ENCODE measurements around the gene OPTN. TPM values are rescaled to one million over a fixed set of nuclear protein-coding genes. Genes with fewer than 3 reads are reported as not detected.
"Not testable (repeated sequence)": the region's sequence is repeated elsewhere in the genome, so short reads cannot be mapped to it uniquely, and the experiment has no call there.

OPTN gene
- total RNA-seq, 2 experiments from 2014 or later, result 95.6 to 98.2 TPM

GRCh38 chr10:13155860-13156259, 55.9 kb downstream of the OPTN start:
- H3K36me3 Mint-ChIP-seq; DNase-seq; ATAC-seq (ENCODE audit: low read depth); H3K4me3 Mint-ChIP-seq; H3K27me3 Mint-ChIP-seq; H3K4me1 Mint-ChIP-seq; POLR2A ChIA-PET; H3K9me3 Mint-ChIP-seq; H3K27ac Mint-ChIP-seq: not testable (repeated sequence)

- Mint-ChIP-seq H3K27ac (peak overlapping the region; percentile 65), H3K9me3 (no peaks in the 10 kb centered on the region), H3K4me3 (peak overlapping the region; percentile 62), H3K27me3 (no peaks in the 10 kb centered on the region), H3K36me3 (peaks cover 6% of the 10 kb centered on the region), H3K4me1 (peaks cover 20% of the 10 kb centered on the region)
- POLR2A ChIA-PET, result no interaction called here
- ATAC-seq (ENCODE audit: low read depth), result no peak
- peak; percentile 40 for DNase-seq
These were observed 58.4 kb downstream of the OPTN start for GRCh38 chr10:13158401-13158800.

GRCh38 chr10:13160934-13161856, 61.2 kb downstream of the OPTN start, which contains the start of gene MCM10:
Gene MCM10, plus strand, starts transcription at chr10:13161558. Its CDS starts 2,645 bp downstream, at chr10:13164203.
- POLR2A ChIA-PET, result interaction anchor here (1.1 to 2.8 kb wide), 5 partner anchors 10 to 425 kb away, joined by 3 to 27 read pairs (median 6); partner anchors contain the start of genes PHYH and PRPF18
- H3K4me1 Mint-ChIP-seq, result peaks cover 33% of the 10 kb centered on the region
- peak within 1 kb of the TSS; percentile 78 for H3K27ac Mint-ChIP-seq
- no peaks in the 10 kb centered on the region for H3K27me3 Mint-ChIP-seq
- peak within 1 kb of the TSS; percentile 92 for H3K4me3 Mint-ChIP-seq
- no peaks in the 10 kb centered on the region for H3K9me3 Mint-ChIP-seq
- ATAC-seq (ENCODE audit: low read depth) (peak; percentile 100), DNase-seq (peak; percentile 95)
- peaks cover 13% of the 10 kb centered on the region for H3K36me3 Mint-ChIP-seq

- Mint-ChIP-seq H3K27me3 (no peaks in the 10 kb centered on the region), H3K36me3 (peaks cover 14% of the 10 kb centered on the region), H3K9me3 (no peaks in the 10 kb centered on the region), H3K27ac (peak overlapping the region; percentile 55), H3K4me1 (peaks cover 33% of the 10 kb centered on the region), H3K4me3 (peak overlapping the region; percentile 92)
- ATAC-seq (ENCODE audit: low read depth) (peak; percentile 28), DNase-seq (no peak)
- POLR2A ChIA-PET, result interaction anchor here (1.1 to 2.8 kb wide), 5 partner anchors 10 to 425 kb away, joined by 3 to 27 read pairs (median 6); partner anchors contain the start of genes PHYH and PRPF18
These were observed 61.9 kb downstream of the OPTN start for GRCh38 chr10:13161857-13162271.

- Mint-ChIP-seq H3K4me1 (peaks cover 33% of the 10 kb centered on the region), H3K27me3 (no peaks in the 10 kb centered on the region), H3K4me3 (no peak overlapping the region), H3K36me3 (peaks cover 24% of the 10 kb centered on the region), H3K27ac (no peak overlapping the region), H3K9me3 (no peaks in the 10 kb centered on the region)
- no peak for ATAC-seq (ENCODE audit: low read depth)
- no peak for DNase-seq
- POLR2A ChIA-PET, result no interaction called here
These were observed 63.9 kb downstream of the OPTN start for GRCh38 chr10:13163859-13164258.

GRCh38 chr10:13165177-13165576, 65.2 kb downstream of the OPTN start:
- Mint-ChIP-seq H3K9me3 (no peaks in the 10 kb centered on the region), H3K4me3 (no peak overlapping the region), H3K27me3 (no peaks in the 10 kb centered on the region), H3K36me3 (peaks cover 27% of the 10 kb centered on the region), H3K27ac (peak overlapping the region; percentile 35), H3K4me1 (peaks cover 27% of the 10 kb centered on the region)
- POLR2A ChIA-PET, result no interaction called here
- no peak for ATAC-seq (ENCODE audit: low read depth)
- no peak for DNase-seq

GRCh38 chr10:13167568-13167967, 67.6 kb downstream of the OPTN start:
- no peaks in the 10 kb centered on the region for H3K9me3 Mint-ChIP-seq
- POLR2A ChIA-PET, result no interaction called here
- H3K4me3 Mint-ChIP-seq, result no peak overlapping the region
- ATAC-seq (ENCODE audit: low read depth) (no peak), DNase-seq (no peak)
- H3K27me3 Mint-ChIP-seq, result no peaks in the 10 kb centered on the region
- H3K4me1 Mint-ChIP-seq, result peaks cover 15% of the 10 kb centered on the region
- H3K27ac Mint-ChIP-seq, result no peak overlapping the region
- peaks cover 32% of the 10 kb centered on the region for H3K36me3 Mint-ChIP-seq

- ATAC-seq (ENCODE audit: low read depth), result no peak
- no peak for DNase-seq
- peaks cover 36% of the 10 kb centered on the region for H3K36me3 Mint-ChIP-seq
- H3K4me1 Mint-ChIP-seq, result peaks cover 9% of the 10 kb centered on the region
- no peaks in the 10 kb centered on the region for H3K9me3 Mint-ChIP-seq
- H3K27ac Mint-ChIP-seq, result no peak overlapping the region
- POLR2A ChIA-PET, result no interaction called here
- no peak overlapping the region for H3K4me3 Mint-ChIP-seq
- H3K27me3 Mint-ChIP-seq, result no peaks in the 10 kb centered on the region
These were observed 68.8 kb downstream of the OPTN start for GRCh38 chr10:13168781-13169180.

GRCh38 chr10:13173616-13174015, 73.7 kb downstream of the OPTN start:
- H3K27me3 Mint-ChIP-seq, result no peaks in the 10 kb centered on the region
- no peaks in the 10 kb centered on the region for H3K4me1 Mint-ChIP-seq
- no peak overlapping the region for H3K27ac Mint-ChIP-seq
- ATAC-seq (ENCODE audit: low read depth), result no peak
- H3K9me3 Mint-ChIP-seq, result no peaks in the 10 kb centered on the region
- POLR2A ChIA-PET, result interaction anchor here (0.6 kb wide), 2 partner anchors 24 to 736 kb away, joined by 3 to 5 read pairs; no protein-coding TSS in a partner anchor
- H3K4me3 Mint-ChIP-seq, result no peak overlapping the region
- no peak for DNase-seq
- H3K36me3 Mint-ChIP-seq, result peaks cover 41% of the 10 kb centered on the region

GRCh38 chr10:13180788-13181187, 80.8 kb downstream of the OPTN start:
- DNase-seq, result no peak
- POLR2A ChIA-PET, result no interaction called here
- H3K27me3 Mint-ChIP-seq, result no peaks in the 10 kb centered on the region
- ATAC-seq (ENCODE audit: low read depth), result no peak
- no peaks in the 10 kb centered on the region for H3K9me3 Mint-ChIP-seq
- H3K36me3 Mint-ChIP-seq, result peaks cover 52% of the 10 kb centered on the region
- no peak overlapping the region for H3K4me3 Mint-ChIP-seq
- H3K4me1 Mint-ChIP-seq, result no peaks in the 10 kb centered on the region
- H3K27ac Mint-ChIP-seq, result no peak overlapping the region

- no peaks in the 10 kb centered on the region for H3K27me3 Mint-ChIP-seq
- DNase-seq (no peak), ATAC-seq (ENCODE audit: low read depth) (no peak)
- no peaks in the 10 kb centered on the region for H3K4me1 Mint-ChIP-seq
- H3K9me3 Mint-ChIP-seq, result no peaks in the 10 kb centered on the region
- peaks cover 60% of the 10 kb centered on the region for H3K36me3 Mint-ChIP-seq
- no peak overlapping the region for H3K4me3 Mint-ChIP-seq
- POLR2A ChIA-PET, result no interaction called here
- H3K27ac Mint-ChIP-seq, result no peak overlapping the region
These were observed 82.5 kb downstream of the OPTN start for GRCh38 chr10:13182424-13182823.

GRCh38 chr10:13183625-13184024, 83.7 kb downstream of the OPTN start:
- POLR2A ChIA-PET, result no interaction called here
- H3K27me3 Mint-ChIP-seq, result no peaks in the 10 kb centered on the region

GRCh38 chr10:13184276-13184675, 84.3 kb downstream of the OPTN start:
- DNase-seq (no peak), ATAC-seq (ENCODE audit: low read depth) (no peak)
- Mint-ChIP-seq H3K4me1 (no peaks in the 10 kb centered on the region), H3K27ac (no peak overlapping the region), H3K4me3 (no peak overlapping the region), H3K36me3 (peaks cover 53% of the 10 kb centered on the region), H3K9me3 (no peaks in the 10 kb centered on the region), H3K27me3 (no peaks in the 10 kb centered on the region)
- POLR2A ChIA-PET, result no interaction called here

More at GRCh38 chr10:13183625-13184024, 83.7 kb downstream of the OPTN start:
- Mint-ChIP-seq H3K36me3 (peaks cover 52% of the 10 kb centered on the region), H3K4me3 (no peak overlapping the region), H3K9me3 (no peaks in the 10 kb centered on the region), H3K4me1 (no peaks in the 10 kb centered on the region), H3K27ac (no peak overlapping the region)
- ATAC-seq (ENCODE audit: low read depth), result no peak
- no peak for DNase-seq

All from activated naive CD8-positive, alpha-beta T cell treated with anti-CD3 and anti-CD28 coated beads, Interleukin-2, amount 10 ng/mL, durations not matched to agents 7 days and 5 days (primary cell).